A549 (cell line): ENCODE data around the gene ZNF273.

Source experiments
- HDAC2 ChIP-seq: fragments of 200-600 bp; sonication (generic); IDR thresholded peaks from 2 replicates; pipeline ENCODE4 v1.6.1; 2016
- TP53 ChIP-seq: fragments of 250-450 bp; sonication (Bioruptor Pico); IDR thresholded peaks from 2 replicates; pipeline ENCODE4 v1.5.0; 2021; ENCODE audit warnings: mild to moderate bottlenecking, moderate library complexity
- TF ChIP-seq, protein P1 (sequence below): fragments of >200 bp; sonication (Bioruptor Twin); formaldehyde crosslinking; IDR thresholded peaks from 3 replicates; pipeline ENCODE4 v1.5.1; 2016
- TF ChIP-seq, protein P2 (sequence below): fragments of 200-600 bp; sonication (generic); IDR thresholded peaks from 2 replicates; pipeline ENCODE4 v1.6.1; 2016; ENCODE audit warnings: antibody characterized with exemption, mild to moderate bottlenecking, moderate library complexity

DNA sequence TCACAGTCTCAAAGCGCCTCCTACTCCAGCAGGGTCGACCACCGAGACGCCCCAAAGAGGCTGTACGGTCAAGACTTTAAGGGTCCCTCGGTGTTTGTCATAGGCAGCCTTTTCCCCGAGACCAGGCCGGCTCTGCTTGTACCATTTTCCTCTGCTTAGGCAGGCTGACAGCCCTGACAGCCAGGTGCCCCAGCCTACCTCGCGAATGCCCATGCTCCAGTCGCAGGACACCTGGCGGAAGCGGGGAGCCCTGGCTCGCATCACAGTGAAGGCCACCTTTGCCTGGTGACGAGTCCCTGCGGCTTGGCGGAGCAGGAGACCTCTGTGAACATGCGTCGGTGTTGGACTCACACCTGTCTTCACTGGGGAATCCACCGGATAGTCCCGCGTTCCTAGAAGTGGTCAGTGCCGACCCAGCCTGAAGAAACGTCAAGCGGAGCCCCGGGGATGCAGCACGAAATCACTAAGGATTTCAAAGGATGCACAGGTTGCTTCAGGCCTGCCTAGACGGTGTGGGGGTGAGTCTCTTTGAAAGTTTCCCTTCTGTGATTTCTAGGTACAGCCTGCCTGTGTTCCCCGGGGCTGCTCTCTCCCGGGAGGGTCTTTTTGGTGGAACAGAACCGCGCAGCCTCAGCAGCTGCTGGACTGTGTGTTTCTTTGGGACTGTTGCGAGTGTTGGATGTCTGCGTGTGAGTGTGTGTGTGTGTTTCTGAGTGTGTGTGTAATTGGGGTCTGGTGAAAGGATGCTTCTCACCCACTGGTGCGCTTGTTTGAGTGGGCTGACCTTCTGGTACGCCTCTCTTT lies 30.5 kb upstream of the ZNF273 start:
- TF ChIP-seq, protein P1, sequence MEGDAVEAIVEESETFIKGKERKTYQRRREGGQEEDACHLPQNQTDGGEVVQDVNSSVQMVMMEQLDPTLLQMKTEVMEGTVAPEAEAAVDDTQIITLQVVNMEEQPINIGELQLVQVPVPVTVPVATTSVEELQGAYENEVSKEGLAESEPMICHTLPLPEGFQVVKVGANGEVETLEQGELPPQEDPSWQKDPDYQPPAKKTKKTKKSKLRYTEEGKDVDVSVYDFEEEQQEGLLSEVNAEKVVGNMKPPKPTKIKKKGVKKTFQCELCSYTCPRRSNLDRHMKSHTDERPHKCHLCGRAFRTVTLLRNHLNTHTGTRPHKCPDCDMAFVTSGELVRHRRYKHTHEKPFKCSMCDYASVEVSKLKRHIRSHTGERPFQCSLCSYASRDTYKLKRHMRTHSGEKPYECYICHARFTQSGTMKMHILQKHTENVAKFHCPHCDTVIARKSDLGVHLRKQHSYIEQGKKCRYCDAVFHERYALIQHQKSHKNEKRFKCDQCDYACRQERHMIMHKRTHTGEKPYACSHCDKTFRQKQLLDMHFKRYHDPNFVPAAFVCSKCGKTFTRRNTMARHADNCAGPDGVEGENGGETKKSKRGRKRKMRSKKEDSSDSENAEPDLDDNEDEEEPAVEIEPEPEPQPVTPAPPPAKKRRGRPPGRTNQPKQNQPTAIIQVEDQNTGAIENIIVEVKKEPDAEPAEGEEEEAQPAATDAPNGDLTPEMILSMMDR: no peak
- TF ChIP-seq, protein P2, sequence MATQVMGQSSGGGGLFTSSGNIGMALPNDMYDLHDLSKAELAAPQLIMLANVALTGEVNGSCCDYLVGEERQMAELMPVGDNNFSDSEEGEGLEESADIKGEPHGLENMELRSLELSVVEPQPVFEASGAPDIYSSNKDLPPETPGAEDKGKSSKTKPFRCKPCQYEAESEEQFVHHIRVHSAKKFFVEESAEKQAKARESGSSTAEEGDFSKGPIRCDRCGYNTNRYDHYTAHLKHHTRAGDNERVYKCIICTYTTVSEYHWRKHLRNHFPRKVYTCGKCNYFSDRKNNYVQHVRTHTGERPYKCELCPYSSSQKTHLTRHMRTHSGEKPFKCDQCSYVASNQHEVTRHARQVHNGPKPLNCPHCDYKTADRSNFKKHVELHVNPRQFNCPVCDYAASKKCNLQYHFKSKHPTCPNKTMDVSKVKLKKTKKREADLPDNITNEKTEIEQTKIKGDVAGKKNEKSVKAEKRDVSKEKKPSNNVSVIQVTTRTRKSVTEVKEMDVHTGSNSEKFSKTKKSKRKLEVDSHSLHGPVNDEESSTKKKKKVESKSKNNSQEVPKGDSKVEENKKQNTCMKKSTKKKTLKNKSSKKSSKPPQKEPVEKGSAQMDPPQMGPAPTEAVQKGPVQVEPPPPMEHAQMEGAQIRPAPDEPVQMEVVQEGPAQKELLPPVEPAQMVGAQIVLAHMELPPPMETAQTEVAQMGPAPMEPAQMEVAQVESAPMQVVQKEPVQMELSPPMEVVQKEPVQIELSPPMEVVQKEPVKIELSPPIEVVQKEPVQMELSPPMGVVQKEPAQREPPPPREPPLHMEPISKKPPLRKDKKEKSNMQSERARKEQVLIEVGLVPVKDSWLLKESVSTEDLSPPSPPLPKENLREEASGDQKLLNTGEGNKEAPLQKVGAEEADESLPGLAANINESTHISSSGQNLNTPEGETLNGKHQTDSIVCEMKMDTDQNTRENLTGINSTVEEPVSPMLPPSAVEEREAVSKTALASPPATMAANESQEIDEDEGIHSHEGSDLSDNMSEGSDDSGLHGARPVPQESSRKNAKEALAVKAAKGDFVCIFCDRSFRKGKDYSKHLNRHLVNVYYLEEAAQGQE: no peak
- no peak for TF ChIP-seq TP53 (CRISPR knock-in tag)
- no peak for TF ChIP-seq HDAC2
